Stimulated activated CD8-positive, alpha-beta memory T cell treated with anti-CD3 and anti-CD28 coated beads, Interleukin-2, amount 100 ng/mL, for 1 hour (primary cell): Measurements from ENCODE around the gene PTPN1.

Experiments used
- DNase-seq, 2 donors: peaks; one replicate each; pipeline ENCODE4 v3.0.0-alpha.2; 2020; ENCODE audit warnings: low read depth in 2 of 2

Gene PTPN1

DNA sequence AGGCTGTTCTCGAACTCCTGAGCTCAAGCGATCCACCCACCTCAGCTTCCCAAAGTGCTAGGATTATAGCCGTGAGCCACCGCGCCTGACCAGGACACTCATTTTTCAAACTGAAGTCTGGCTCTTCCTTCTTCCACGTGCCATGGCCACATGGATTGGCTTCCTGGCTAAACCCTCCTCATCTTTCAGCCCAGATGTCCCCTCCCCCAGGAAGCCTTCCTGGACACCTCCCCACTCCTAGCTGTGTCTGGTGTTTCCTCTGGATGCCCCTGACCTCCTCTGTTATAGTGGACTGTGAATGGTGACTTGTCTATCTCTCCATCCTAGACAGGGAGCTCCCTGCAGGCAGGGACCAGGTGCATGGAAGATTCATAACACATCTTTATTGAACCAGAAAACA is 124.0 kb downstream of the PTPN1 start:
- no peak for DNase-seq
